HFF-Myc (cell line): ENCODE measurements around the gene ITLN1.

Experiments used
- DNase-seq: peaks from one replicate; pipeline ENCODE4 v3.0.0-alpha.2; 2011; ENCODE audit warnings: low read depth; ENCODE audit errors: extremely low read depth
- H3K4me3 ChIP-seq: replicated peaks from 2 replicates; pipeline ENCODE4 v1.5.1; 2011; ENCODE audit warnings: low read depth, mild to moderate bottlenecking, control low read depth, low read length
- CTCF ChIP-seq: IDR thresholded peaks from 2 replicates; pipeline ENCODE4 v1.5.1; 2012; ENCODE audit warnings: mild to moderate bottlenecking, low read depth, low read length, control low read depth; ENCODE audit errors: missing control alignments

The ITLN1 gene

GRCh38 chr1:160862203-160863060, 22.5 kb downstream of the ITLN1 start, which contains the start of gene CD244:
TSS of gene CD244 (minus strand) at chr1:160862887. CDS start at chr1:160862677, 210 bp downstream.
- no peak for DNase-seq
- no peak for TF ChIP-seq CTCF
- no peak within 1 kb of the TSS for H3K4me3 ChIP-seq

DNA sequence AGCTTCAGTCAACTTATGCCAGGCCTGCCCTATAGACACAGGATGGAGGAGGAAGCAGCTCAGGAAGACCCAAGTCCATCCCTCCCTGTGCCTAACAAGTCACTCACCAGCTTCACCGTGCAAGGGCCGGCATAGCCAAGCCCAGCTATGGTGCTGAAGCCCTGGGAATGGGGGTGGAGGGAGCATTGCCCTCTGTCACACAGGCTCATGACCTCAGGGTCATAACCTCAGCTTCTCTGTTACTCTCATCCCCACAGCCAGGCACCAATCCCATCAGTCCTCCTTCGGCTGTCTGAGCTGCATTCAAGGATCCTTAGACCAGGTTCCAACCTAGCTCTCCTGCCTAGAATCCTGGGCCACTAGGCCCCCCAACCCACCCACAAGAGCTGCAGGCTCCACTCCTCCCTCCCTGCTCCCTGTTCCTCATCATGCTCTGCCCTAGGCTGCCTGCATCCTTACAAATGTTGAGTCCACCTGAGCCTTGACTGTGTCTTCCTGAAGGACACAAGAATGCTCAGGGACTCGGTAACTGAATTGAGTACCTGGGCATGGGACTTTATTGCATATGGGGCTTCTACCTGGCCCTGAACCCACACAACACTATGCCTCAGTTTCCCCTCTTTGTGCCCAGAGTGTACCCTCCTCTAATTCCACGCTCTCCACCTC, 24.0 kb downstream of the ITLN1 start:
- no peak overlapping the region for H3K4me3 ChIP-seq
- no peak for DNase-seq
- no peak for TF ChIP-seq CTCF

DNA sequence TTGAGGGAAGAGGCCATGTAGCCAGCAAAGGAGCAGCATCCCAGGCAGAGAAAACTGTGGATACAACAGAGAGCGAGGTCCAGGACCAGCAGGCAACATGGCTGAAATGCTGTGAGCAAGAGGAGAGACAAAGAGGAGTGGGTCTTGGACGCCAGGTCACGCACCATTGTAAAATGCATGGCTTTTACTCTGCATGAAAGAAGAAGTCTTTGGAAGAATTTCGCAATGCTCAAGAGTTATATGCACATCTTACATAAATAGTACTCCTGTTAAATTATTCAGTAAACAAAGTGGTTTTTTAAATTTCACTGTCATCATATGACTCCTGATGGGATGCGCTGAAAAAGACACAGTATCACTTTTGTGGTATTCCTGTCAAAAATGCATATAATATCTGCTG, 25.8 kb downstream of the ITLN1 start:
- no peak for TF ChIP-seq CTCF
- no peak overlapping the region for H3K4me3 ChIP-seq
- no peak for DNase-seq

- no peak for DNase-seq
- no peak for TF ChIP-seq CTCF
- H3K4me3 ChIP-seq, result no peak overlapping the region
These were observed 26.5 kb downstream of the ITLN1 start for GRCh38 chr1:160858507-160858906.

DNA sequence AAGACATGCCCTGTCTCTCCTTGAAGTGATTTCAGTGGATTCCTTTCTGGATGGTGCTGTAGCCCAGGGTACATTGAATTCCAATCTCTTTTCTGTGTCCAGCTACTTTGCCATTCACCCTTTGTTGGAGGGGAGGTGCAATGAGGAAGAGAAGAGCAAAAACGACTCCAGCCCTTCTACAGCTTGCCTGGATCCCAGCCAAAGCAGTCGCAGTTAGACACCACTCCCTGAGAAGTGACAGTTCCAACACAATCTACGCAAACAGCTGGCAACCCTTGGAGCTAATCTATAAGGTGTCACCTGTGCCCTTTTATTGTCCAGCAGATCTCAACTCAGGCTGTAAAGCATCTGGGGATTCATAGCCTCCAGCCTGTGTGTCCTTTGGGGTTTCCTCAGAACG, 26.9 kb downstream of the ITLN1 start:
- DNase-seq, result no peak
- TF ChIP-seq CTCF, result no peak
- no peak overlapping the region for H3K4me3 ChIP-seq

GRCh38 chr1:160855181-160855981, 29.6 kb downstream of the ITLN1 start:
- H3K4me3 ChIP-seq, result no peak overlapping the region
- no peak for DNase-seq
- TF ChIP-seq CTCF, result no peak
